Naive thymus-derived CD8-positive, alpha-beta T cell (primary cell): ENCODE data around the gene TSC22D1. TPM values are rescaled to one million over a fixed set of nuclear protein-coding genes. Genes with fewer than 3 reads are reported as not detected.

ENCODE experiments used
- ATAC-seq, 2 donors: fragments of 150-1000 bp; cut with Tn5 transposase in 1 of 2; sonication (Bioruptor Pico), chemical (Tn5 transposase) in 1 of 2; 1 replicate in 1 of 2; 2 replicates in 1 of 2; pipeline ENCODE4 v1.10.0; 2021; ENCODE audit warnings: mild to moderate bottlenecking in 2 of 2, moderate library complexity in 2 of 2
- POLR2A ChIA-PET: fragments of 350-600 bp; sonication (Branson Sonifier 250); formaldehyde crosslinking; loops from one replicate; lab custom pipeline; 2021; ENCODE audit warnings: antibody characterized with exemption; lab: Charles Lee
- DNase-seq, 10 donors: peaks; one replicate each; pipeline versions ENCODE4 v3.0.0 to v3.0.0-alpha.2; 2020 to 2022
- H3K27ac Mint-ChIP-seq, 10 donors: one replicate each; pipeline ENCODE4 v1.8.0; 2020 to 2022; ENCODE audit warnings: mild to moderate bottlenecking in 10 of 10, mixed read lengths in 10 of 10, moderate library complexity in 4 of 10, inconsistent platforms in 1 of 10
- H3K27me3 Mint-ChIP-seq, 5 donors: one replicate each; pipeline ENCODE4 v1.8.0; 2021 to 2022; ENCODE audit warnings: mixed read lengths in 5 of 5
- H3K36me3 Mint-ChIP-seq, 3 donors: one replicate each; pipeline ENCODE4 v1.8.0; 2020 to 2022; ENCODE audit warnings: mixed read lengths in 3 of 3, mild to moderate bottlenecking in 2 of 3, inconsistent platforms in 1 of 3
- H3K4me1 Mint-ChIP-seq, 4 donors: one replicate each; pipeline ENCODE4 v1.8.0; 2021 to 2022; ENCODE audit warnings: mixed read lengths in 4 of 4
- H3K4me3 Mint-ChIP-seq, 10 donors: one replicate each; pipeline ENCODE4 v1.8.0; 2020 to 2022; ENCODE audit warnings: mild to moderate bottlenecking in 10 of 10, mixed read lengths in 10 of 10, moderate library complexity in 6 of 10, inconsistent platforms in 1 of 10
- H3K9me3 Mint-ChIP-seq, 9 donors: one replicate each; pipeline ENCODE4 v1.8.0; 2020 to 2022; ENCODE audit warnings: mixed read lengths in 9 of 9, mild to moderate bottlenecking in 3 of 9, inconsistent platforms in 1 of 9, moderate library complexity in 1 of 9
- polyA plus RNA-seq, 3 donors: library from polyadenylated mRNA; unstranded; fragments of 300-500 nt; fragmentation: Illumina TruSeq; gene quantifications; one replicate each; pipeline ENCODE4 v1.2.3, GENCODE V29; 2021
- total RNA-seq, 8 experiments: library from RNA in 2 of 8; stranded (reverse) in 2 of 8; gene quantifications; one replicate each; pipeline ENCODE4 v1.2.3 and lab custom pipeline; 2021 to 2026

TSC22D1 gene
- total and polyA plus RNA-seq, 5 experiments from 2014 or later = 4.1 to 37.7 (median 9.5) TPM

- DNase-seq = no peak
- ATAC-seq = no peak
- Mint-ChIP-seq H3K27me3 (peaks cover 0 to 8% (median 0%) of the 10 kb centered on the region in 5 donors), H3K4me3 (no peak overlapping the region), H3K27ac (peak overlapping the region in 1 of 10 donors; percentile 2), H3K4me1 (peaks cover 9 to 32% (median 24%) of the 10 kb centered on the region in 4 donors), H3K9me3 (peaks cover 0 to 2% (median 0%) of the 10 kb centered on the region in 9 donors), H3K36me3 (no peaks in the 10 kb centered on the region)
- POLR2A ChIA-PET = no interaction called here
These were observed 136.0 kb downstream of the TSC22D1 start for GRCh38 chr13:44440046-44440608.

GRCh38 chr13:44439452-44440024, 136.6 kb downstream of the TSC22D1 start:
- POLR2A ChIA-PET = no interaction called here
- H3K4me3 Mint-ChIP-seq = no peak overlapping the region
- ATAC-seq (no peak), DNase-seq (no peak)
- peaks cover 0 to 8% (median 0%) of the 10 kb centered on the region in 5 donors for H3K27me3 Mint-ChIP-seq
- H3K36me3 Mint-ChIP-seq = peaks cover 0 to 3% (median 2%) of the 10 kb centered on the region in 3 donors
- no peaks in the 10 kb centered on the region for H3K9me3 Mint-ChIP-seq
- H3K27ac Mint-ChIP-seq = peak overlapping the region in 1 of 10 donors; percentile 2
- peaks cover 11 to 38% (median 28%) of the 10 kb centered on the region in 4 donors for H3K4me1 Mint-ChIP-seq

- Mint-ChIP-seq H3K27me3 (peaks cover 0 to 8% (median 0%) of the 10 kb centered on the region in 5 donors), H3K27ac (no peak overlapping the region), H3K4me1 (peaks cover 11 to 38% (median 31%) of the 10 kb centered on the region in 4 donors), H3K36me3 (peaks cover 0 to 12% (median 8%) of the 10 kb centered on the region in 3 donors), H3K9me3 (no peaks in the 10 kb centered on the region), H3K4me3 (no peak overlapping the region)
- POLR2A ChIA-PET = no interaction called here
- ATAC-seq = no peak
- DNase-seq = peak in 1 of 10 donors; percentile 2
These were observed 137.9 kb downstream of the TSC22D1 start for GRCh38 chr13:44438234-44438579.

GRCh38 chr13:44437356-44438233, 138.5 kb downstream of the TSC22D1 start:
- Mint-ChIP-seq H3K4me3 (peak overlapping the region; percentile 79 to 92 (median 90)), H3K27ac (peak overlapping the region in 4 of 10 donors; percentile 7 to 89 (median 86))
- peak; percentile 31 to 33 for ATAC-seq

GRCh38 chr13:44436589-44437337, 139.4 kb downstream of the TSC22D1 start:
- H3K4me1 Mint-ChIP-seq = peaks cover 11 to 38% (median 31%) of the 10 kb centered on the region in 4 donors
- ATAC-seq = peak; percentile 38 to 48
- H3K36me3 Mint-ChIP-seq = peaks cover 0 to 15% (median 8%) of the 10 kb centered on the region in 3 donors
- peak overlapping the region in 8 of 10 donors; percentile 61 to 89 (median 86) for H3K27ac Mint-ChIP-seq
- peaks cover 0 to 8% (median 0%) of the 10 kb centered on the region in 5 donors for H3K27me3 Mint-ChIP-seq
- H3K4me3 Mint-ChIP-seq = peak overlapping the region; percentile 79 to 92 (median 90)
- DNase-seq = peak; percentile 27 to 67 (median 37)
- H3K9me3 Mint-ChIP-seq = no peaks in the 10 kb centered on the region
- POLR2A ChIA-PET = interaction anchor here (0.8 to 1.4 kb wide), 2 partner anchors 162 to 246 kb away, joined by 3 to 4 read pairs; no protein-coding TSS in a partner anchor

More at GRCh38 chr13:44437356-44438233, 138.5 kb downstream of the TSC22D1 start:
- peaks cover 0 to 8% (median 0%) of the 10 kb centered on the region in 5 donors for H3K27me3 Mint-ChIP-seq
- POLR2A ChIA-PET = interaction anchor here (0.8 to 1.4 kb wide), 2 partner anchors 163 to 247 kb away, joined by 3 to 4 read pairs; no protein-coding TSS in a partner anchor
- no peaks in the 10 kb centered on the region for H3K9me3 Mint-ChIP-seq
- H3K36me3 Mint-ChIP-seq = peaks cover 0 to 15% (median 8%) of the 10 kb centered on the region in 3 donors
- DNase-seq = peak in 3 of 10 donors; percentile 68 to 71 (median 70)
- H3K4me1 Mint-ChIP-seq = peaks cover 11 to 38% (median 31%) of the 10 kb centered on the region in 4 donors

- DNase-seq = peak in 3 of 10 donors; percentile 2 to 10 (median 8)
- peaks cover 0 to 15% (median 8%) of the 10 kb centered on the region in 3 donors for H3K36me3 Mint-ChIP-seq
- peaks cover 11 to 38% (median 31%) of the 10 kb centered on the region in 4 donors for H3K4me1 Mint-ChIP-seq
- no peaks in the 10 kb centered on the region for H3K9me3 Mint-ChIP-seq
- POLR2A ChIA-PET = interaction anchor here (1.4 kb wide), 1 partner anchor 161 kb away, joined by 4 read pairs; no protein-coding TSS in a partner anchor
- peaks cover 0 to 8% (median 0%) of the 10 kb centered on the region in 5 donors for H3K27me3 Mint-ChIP-seq
- peak overlapping the region; percentile 58 to 93 (median 85) for H3K27ac Mint-ChIP-seq
- H3K4me3 Mint-ChIP-seq = peak overlapping the region; percentile 79 to 92 (median 90)
- ATAC-seq = no peak
These were observed 140.1 kb downstream of the TSC22D1 start for GRCh38 chr13:44435919-44436510.

- peak; percentile 83 to 86 for ATAC-seq
- Mint-ChIP-seq H3K4me1 (peaks cover 11 to 38% (median 31%) of the 10 kb centered on the region in 4 donors), H3K27me3 (peaks cover 0 to 8% (median 0%) of the 10 kb centered on the region in 5 donors), H3K9me3 (no peaks in the 10 kb centered on the region), H3K27ac (peak overlapping the region; percentile 58 to 93 (median 85)), H3K36me3 (peaks cover 0 to 15% (median 8%) of the 10 kb centered on the region in 3 donors), H3K4me3 (peak overlapping the region; percentile 79 to 92 (median 90))
- POLR2A ChIA-PET = interaction anchor here (0.6 to 1.3 kb wide), 4 partner anchors 161 to 1881 kb away, joined by 4 to 10 read pairs (median 6); no protein-coding TSS in a partner anchor
- DNase-seq = peak; percentile 76 to 94 (median 84)
These were observed 140.8 kb downstream of the TSC22D1 start for GRCh38 chr13:44435142-44435918.

- no peak for ATAC-seq
- Mint-ChIP-seq H3K4me1 (peaks cover 11 to 38% (median 31%) of the 10 kb centered on the region in 4 donors), H3K9me3 (no peaks in the 10 kb centered on the region), H3K36me3 (peaks cover 0 to 15% (median 8%) of the 10 kb centered on the region in 3 donors), H3K27me3 (peaks cover 0 to 8% (median 0%) of the 10 kb centered on the region in 5 donors), H3K27ac (peak overlapping the region in 7 of 10 donors; percentile 8 to 74 (median 39)), H3K4me3 (peak overlapping the region; percentile 22 to 92 (median 90))
- DNase-seq = no peak
- POLR2A ChIA-PET = interaction anchor here (1.0 to 1.3 kb wide), 2 partner anchors 160 to 243 kb away, joined by 6 to 10 read pairs; no protein-coding TSS in a partner anchor
These were observed 141.4 kb downstream of the TSC22D1 start for GRCh38 chr13:44434766-44435141.

GRCh38 chr13:44433863-44434765, 142.0 kb downstream of the TSC22D1 start:
- Mint-ChIP-seq H3K27me3 (peaks cover 0 to 8% (median 0%) of the 10 kb centered on the region in 5 donors), H3K27ac (peak overlapping the region in 6 of 10 donors; percentile 11 to 77 (median 56))
- POLR2A ChIA-PET = interaction anchor here (0.5 to 1.3 kb wide), 2 partner anchors 53 to 160 kb away, joined by 7 to 10 read pairs; no protein-coding TSS in a partner anchor

More at GRCh38 chr13:44433863-44434765, 142.0 kb downstream of the TSC22D1 start:
- Mint-ChIP-seq H3K9me3 (no peaks in the 10 kb centered on the region), H3K4me1 (peaks cover 11 to 38% (median 31%) of the 10 kb centered on the region in 4 donors), H3K4me3 (peak overlapping the region in 7 of 10 donors; percentile 6 to 92 (median 79)), H3K36me3 (peaks cover 0 to 15% (median 8%) of the 10 kb centered on the region in 3 donors)
- ATAC-seq (no peak), DNase-seq (no peak)
